ENCODE measurements around the gene DDC.

Gene DDC

GRCh38 chr7:50455658-50456057 lies 109.5 kb downstream of the DDC start:
- ChIA-PET CTCF (interaction anchor here (0.9 to 1.2 kb wide), 2 partner anchors 11 to 12 kb away, joined by 3 to 4 read pairs; no protein-coding TSS in a partner anchor), POLR2A (no interaction called here)
- no peak for DNase-seq (ENCODE audit: extremely low spot score)
- TF ChIP-seq, protein P1, sequence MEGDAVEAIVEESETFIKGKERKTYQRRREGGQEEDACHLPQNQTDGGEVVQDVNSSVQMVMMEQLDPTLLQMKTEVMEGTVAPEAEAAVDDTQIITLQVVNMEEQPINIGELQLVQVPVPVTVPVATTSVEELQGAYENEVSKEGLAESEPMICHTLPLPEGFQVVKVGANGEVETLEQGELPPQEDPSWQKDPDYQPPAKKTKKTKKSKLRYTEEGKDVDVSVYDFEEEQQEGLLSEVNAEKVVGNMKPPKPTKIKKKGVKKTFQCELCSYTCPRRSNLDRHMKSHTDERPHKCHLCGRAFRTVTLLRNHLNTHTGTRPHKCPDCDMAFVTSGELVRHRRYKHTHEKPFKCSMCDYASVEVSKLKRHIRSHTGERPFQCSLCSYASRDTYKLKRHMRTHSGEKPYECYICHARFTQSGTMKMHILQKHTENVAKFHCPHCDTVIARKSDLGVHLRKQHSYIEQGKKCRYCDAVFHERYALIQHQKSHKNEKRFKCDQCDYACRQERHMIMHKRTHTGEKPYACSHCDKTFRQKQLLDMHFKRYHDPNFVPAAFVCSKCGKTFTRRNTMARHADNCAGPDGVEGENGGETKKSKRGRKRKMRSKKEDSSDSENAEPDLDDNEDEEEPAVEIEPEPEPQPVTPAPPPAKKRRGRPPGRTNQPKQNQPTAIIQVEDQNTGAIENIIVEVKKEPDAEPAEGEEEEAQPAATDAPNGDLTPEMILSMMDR (IDR thresholded peaks at IDR 0.05; ENCODE audit: control extremely low read depth, extremely low read depth, low read depth, missing control alignments), result no peak

GRCh38 chr7:50454968-50455367 lies 110.2 kb downstream of the DDC start:
- no peak for DNase-seq (ENCODE audit: extremely low spot score)
- TF ChIP-seq, protein P1 (IDR thresholded peaks at IDR 0.05; ENCODE audit: control extremely low read depth, extremely low read depth, low read depth, missing control alignments), result no peak
- ChIA-PET POLR2A (no interaction called here), CTCF (interaction anchor here (0.9 to 1.2 kb wide), 2 partner anchors 10 to 13 kb away, joined by 3 to 4 read pairs; no protein-coding TSS in a partner anchor)

- TF ChIP-seq, protein P1 (IDR thresholded peaks at IDR 0.05; ENCODE audit: control extremely low read depth, extremely low read depth, low read depth, missing control alignments), result no peak
- ChIA-PET CTCF (interaction anchor here (0.9 kb wide), 2 partner anchors 12 to 229 kb away, joined by 3 read pairs; no protein-coding TSS in a partner anchor), POLR2A (no interaction called here)
- peak; percentile 30 for DNase-seq (ENCODE audit: extremely low spot score)
Observed at GRCh38 chr7:50450590-50451032, 114.6 kb downstream of the DDC start.

GRCh38 chr7:50449881-50450589 lies 115.2 kb downstream of the DDC start, which contains the start of gene FIGNL1:
Gene FIGNL1 (minus strand): TSS chr7:50450350. CDS start chr7:50447287, 3,063 bp downstream.
- POLR2A ChIA-PET, result no interaction called here
- DNase-seq (ENCODE audit: extremely low spot score), result peak; percentile 89
- CTCF ChIA-PET, result interaction anchor here (0.9 to 2.5 kb wide), 4 partner anchors 11 to 245 kb away, joined by 3 to 9 read pairs (median 3); no protein-coding TSS in a partner anchor
- TF ChIP-seq, protein P1 (IDR thresholded peaks at IDR 0.05; ENCODE audit: control extremely low read depth, extremely low read depth, low read depth, missing control alignments), result no peak

DNA sequence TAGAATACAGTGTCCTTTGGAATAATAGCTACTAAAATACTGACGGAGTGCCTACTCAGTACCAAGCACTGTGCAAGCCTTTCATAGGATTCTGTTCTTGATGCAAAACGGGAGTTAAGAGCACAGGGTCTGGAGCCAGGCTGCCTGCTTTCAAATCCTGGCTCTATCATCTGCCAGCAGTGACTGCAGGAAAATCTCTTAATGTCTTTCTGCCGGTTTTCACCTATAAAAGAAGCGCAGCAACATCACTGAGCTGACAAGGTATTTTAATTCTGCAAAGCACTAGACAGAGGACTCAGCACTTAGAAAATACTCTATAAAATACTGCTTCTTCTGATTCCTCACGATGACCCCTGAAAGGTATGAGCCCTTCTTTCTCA lies 115.7 kb downstream of the DDC start:
- no peak for DNase-seq (ENCODE audit: extremely low spot score)
- ChIA-PET CTCF (interaction anchor here (0.9 to 2.5 kb wide), 4 partner anchors 11 to 244 kb away, joined by 3 to 9 read pairs (median 4); no protein-coding TSS in a partner anchor), POLR2A (no interaction called here)
- TF ChIP-seq, protein P1 (IDR thresholded peaks at IDR 0.05; ENCODE audit: control extremely low read depth, extremely low read depth, low read depth, missing control alignments), result no peak

- DNase-seq (ENCODE audit: extremely low spot score), result peak; percentile 45
- ChIA-PET POLR2A (no interaction called here), CTCF (interaction anchor here (1.0 to 2.5 kb wide), 4 partner anchors 16 to 243 kb away, joined by 3 to 9 read pairs (median 4); no protein-coding TSS in a partner anchor)
- TF ChIP-seq, protein P1 (IDR thresholded peaks at IDR 0.05; ENCODE audit: control extremely low read depth, extremely low read depth, low read depth, missing control alignments), result no peak
Observed at GRCh38 chr7:50448823-50449222, 116.4 kb downstream of the DDC start.
